ENCODE measurements around the gene MAPK10.

DNA sequence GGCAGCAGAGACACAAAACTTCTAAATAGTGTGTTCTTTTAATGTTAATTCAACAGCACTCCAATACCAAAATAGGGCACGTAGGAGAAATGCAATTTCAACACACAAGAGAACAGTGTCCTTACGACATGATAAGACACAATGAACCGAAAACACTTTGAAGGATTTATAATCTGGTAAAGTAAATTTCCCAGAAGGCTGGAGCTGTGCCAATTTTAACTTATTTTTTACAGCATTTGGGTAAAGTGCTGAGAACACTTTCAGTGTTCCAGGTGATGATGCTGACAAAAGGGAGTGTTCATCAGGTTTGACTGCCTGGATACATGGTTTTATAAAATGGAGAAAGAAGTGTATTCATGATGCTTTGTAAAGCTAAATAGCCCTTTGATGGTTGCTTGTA, 76.5 kb downstream of the MAPK10 start:
- TF ChIP-seq, protein P1, sequence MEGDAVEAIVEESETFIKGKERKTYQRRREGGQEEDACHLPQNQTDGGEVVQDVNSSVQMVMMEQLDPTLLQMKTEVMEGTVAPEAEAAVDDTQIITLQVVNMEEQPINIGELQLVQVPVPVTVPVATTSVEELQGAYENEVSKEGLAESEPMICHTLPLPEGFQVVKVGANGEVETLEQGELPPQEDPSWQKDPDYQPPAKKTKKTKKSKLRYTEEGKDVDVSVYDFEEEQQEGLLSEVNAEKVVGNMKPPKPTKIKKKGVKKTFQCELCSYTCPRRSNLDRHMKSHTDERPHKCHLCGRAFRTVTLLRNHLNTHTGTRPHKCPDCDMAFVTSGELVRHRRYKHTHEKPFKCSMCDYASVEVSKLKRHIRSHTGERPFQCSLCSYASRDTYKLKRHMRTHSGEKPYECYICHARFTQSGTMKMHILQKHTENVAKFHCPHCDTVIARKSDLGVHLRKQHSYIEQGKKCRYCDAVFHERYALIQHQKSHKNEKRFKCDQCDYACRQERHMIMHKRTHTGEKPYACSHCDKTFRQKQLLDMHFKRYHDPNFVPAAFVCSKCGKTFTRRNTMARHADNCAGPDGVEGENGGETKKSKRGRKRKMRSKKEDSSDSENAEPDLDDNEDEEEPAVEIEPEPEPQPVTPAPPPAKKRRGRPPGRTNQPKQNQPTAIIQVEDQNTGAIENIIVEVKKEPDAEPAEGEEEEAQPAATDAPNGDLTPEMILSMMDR (IDR thresholded peaks at IDR 0.05 in 4 of 5, conservative IDR thresholded peaks at IDR 0.05 in 1 of 5) = no peak
- TF ChIP-seq POLR2A (IDR thresholded peaks at IDR 0.05) = no peak
